Fibroblast of lung (primary cell): Measurements from ENCODE around the gene ANO3.

ENCODE experiments used
- CTCF ChIP-seq, 2 donors: IDR thresholded peaks in 1 of 2; conservative IDR thresholded peaks in 1 of 2; 1 replicate in 1 of 2; 2 replicates in 1 of 2; pipeline ENCODE4 v1.5.1; 2011 to 2012; ENCODE audit warnings: low read length in 2 of 2, control low read depth in 1 of 2, inconsistent platforms in 1 of 2, low read depth in 1 of 2, mild to moderate bottlenecking in 1 of 2
- EZH2 ChIP-seq: IDR thresholded peaks from 2 replicates; pipeline ENCODE4 v1.5.1; 2012; ENCODE audit warnings: low read length, control low read depth, mild to moderate bottlenecking; ENCODE audit errors: missing control alignments

DNA sequence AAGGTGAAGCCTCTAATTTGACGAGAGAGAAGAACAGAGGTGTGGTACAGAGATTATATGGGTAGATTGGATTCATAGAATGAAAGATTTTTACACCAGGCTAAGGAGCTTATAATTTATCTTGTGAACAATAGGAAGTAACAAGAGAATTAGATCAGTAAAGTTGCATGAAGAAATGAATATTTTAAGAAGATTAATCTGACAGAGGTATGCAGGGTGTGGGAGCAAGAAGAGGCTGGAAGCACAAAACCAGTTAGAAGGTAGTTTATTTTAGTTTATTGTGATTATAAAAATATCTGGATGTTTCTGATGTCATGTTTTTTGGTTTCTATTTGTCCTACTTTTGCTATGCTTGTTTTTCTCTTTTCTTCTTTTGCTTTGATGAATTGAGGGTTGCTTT, 374.3 kb downstream of the ANO3 start:
- TF ChIP-seq CTCF (conservative IDR thresholded peaks at IDR 0.05 in 1 of 2, IDR thresholded peaks at IDR 0.05 in 1 of 2; ENCODE audit: low read depth in 1 of 2, low read length in 2 of 2): no peak
- no peak for TF ChIP-seq EZH2
